ENCODE data around the gene SMIM23.
A peak's percentile ranks its signal among the peaks of the same experiment; 100 is the strongest.

Gene SMIM23

DNA sequence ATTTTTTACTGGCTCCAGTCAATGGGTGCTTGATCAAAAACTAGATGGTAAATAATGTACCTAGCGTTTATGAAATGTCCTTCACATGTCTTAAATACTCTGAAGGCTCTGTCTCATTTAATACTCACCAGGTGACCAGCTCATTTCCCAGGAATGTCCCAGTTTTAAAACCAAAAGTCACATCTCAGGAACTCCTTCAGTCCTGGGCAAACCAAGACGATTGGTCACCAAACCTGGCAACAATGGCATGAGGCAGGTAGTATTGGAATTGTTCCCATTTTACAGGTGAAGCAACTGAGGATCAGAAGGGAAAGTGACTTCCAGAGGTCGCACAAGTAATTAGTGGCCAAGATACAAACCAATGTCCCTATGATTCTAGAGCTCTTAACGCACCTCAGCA lies 27.7 kb downstream of the SMIM23 start:
- peak; percentile 9 for DNase-seq (ENCODE audit: low spot score)
- Histone ChIP-seq H3K27ac (no peak overlapping the region), H3K4me3 (no peak overlapping the region)
- TF ChIP-seq, protein P1, sequence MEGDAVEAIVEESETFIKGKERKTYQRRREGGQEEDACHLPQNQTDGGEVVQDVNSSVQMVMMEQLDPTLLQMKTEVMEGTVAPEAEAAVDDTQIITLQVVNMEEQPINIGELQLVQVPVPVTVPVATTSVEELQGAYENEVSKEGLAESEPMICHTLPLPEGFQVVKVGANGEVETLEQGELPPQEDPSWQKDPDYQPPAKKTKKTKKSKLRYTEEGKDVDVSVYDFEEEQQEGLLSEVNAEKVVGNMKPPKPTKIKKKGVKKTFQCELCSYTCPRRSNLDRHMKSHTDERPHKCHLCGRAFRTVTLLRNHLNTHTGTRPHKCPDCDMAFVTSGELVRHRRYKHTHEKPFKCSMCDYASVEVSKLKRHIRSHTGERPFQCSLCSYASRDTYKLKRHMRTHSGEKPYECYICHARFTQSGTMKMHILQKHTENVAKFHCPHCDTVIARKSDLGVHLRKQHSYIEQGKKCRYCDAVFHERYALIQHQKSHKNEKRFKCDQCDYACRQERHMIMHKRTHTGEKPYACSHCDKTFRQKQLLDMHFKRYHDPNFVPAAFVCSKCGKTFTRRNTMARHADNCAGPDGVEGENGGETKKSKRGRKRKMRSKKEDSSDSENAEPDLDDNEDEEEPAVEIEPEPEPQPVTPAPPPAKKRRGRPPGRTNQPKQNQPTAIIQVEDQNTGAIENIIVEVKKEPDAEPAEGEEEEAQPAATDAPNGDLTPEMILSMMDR (IDR thresholded peaks at IDR 0.05) = no peak

DNA sequence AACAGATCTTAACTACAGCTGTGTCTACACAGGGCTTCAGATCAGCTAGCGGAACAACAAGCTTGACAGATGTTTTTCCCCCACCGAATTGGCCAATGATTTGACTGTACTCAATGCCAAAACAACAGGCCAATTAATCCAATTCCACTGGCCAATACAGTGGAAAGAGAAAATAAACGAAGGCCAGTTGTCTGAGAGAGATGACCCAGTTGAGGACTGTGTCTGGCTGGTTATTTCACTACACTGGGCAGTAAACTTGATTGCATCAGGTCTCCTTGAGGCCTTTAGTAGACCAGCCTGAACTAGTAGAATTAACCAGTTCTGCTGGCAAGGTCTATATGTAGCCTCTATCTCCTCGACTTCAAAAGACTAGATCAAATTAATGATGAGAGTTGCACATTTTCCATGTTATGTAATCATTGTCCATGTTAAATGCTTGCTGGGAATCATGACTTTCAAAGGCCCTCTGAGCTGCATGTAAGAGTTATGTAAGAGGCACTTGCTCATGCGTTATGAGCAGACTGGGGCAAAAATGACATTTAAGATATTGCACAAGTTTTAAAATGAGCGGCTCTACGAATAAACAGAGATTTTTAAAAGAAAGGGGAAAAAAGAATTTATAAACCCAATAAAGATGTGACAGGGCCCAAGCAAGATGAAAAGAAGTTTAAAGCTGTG lies 28.3 kb downstream of the SMIM23 start:
- H3K4me3 ChIP-seq = no peak overlapping the region
- DNase-seq (ENCODE audit: low spot score) = peak; percentile 43

DNA sequence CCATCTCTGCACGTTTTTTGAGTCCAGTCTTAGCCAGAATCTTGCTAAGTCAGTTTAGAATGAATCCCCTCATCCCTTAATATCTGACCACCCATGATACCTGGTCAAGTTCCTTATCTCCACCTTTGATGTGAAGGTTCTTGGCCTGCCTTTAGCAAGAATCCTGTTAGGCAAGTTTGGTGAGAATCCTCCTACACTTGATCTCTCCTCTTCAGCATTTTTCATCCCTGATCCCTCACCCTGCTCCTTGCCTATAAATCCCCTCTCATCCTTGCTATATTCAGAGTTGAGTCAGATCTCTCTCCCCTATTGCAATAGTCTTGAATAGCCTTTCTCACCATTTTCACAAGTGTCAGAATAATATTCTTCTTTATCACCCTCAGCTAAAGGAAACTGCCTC lies 31.0 kb downstream of the SMIM23 start:
- no peak for DNase-seq (ENCODE audit: low spot score)
- TF ChIP-seq, protein P1 (IDR thresholded peaks at IDR 0.05) = no peak
- Histone ChIP-seq H3K27ac (no peak overlapping the region), H3K4me3 (no peak overlapping the region)

More for the DNA sequence above, 28.3 kb downstream of the SMIM23 start:
- H3K27ac ChIP-seq = no peak overlapping the region
- TF ChIP-seq, protein P1 (IDR thresholded peaks at IDR 0.05) = no peak

DNA sequence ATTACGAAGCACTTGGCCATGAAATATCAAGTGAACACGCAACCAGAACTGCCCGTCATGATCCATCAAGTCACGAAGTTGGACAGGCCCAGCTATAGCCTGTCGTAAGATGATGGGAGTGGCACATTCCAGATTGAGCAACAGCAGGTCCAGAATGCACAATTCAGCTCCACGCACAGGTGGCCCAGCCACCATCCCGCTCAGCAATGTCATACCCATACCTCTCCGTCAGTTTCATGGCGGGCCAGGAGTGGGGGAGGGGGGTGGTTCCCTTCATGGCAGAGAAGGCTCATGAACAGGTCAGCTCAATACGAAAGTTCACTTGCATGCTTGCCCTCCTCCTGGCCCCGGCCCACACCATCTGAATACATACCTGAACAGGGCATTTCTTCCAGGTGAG lies 34.9 kb downstream of the SMIM23 start:
- DNase-seq (ENCODE audit: low spot score) = no peak
- H3K4me3 ChIP-seq = no peak overlapping the region
- TF ChIP-seq, protein P1 (IDR thresholded peaks at IDR 0.05) = no peak
- H3K27ac ChIP-seq = no peak overlapping the region

DNA sequence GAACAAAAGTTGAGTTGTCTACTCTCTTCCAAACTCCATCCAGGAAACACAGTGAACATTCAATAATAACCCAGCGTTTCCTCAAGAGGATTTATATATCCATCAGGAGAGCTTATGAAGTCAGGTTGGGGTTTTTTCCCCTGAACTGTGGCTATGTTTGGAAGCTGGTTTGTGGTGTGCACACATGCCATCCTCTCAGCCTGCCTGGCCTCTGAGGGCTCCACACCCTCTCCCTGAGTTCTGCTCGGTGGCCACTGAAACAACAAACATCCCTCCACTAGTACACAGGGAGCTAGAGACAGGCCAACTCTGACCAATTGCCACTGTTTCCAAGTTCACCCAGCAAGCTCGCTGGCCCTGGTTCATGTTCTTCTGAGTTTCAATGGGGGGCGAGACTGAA lies 35.7 kb downstream of the SMIM23 start:
- no peak overlapping the region for H3K27ac ChIP-seq
- H3K4me3 ChIP-seq = no peak overlapping the region
- TF ChIP-seq, protein P1 (IDR thresholded peaks at IDR 0.05) = no peak
- no peak for DNase-seq (ENCODE audit: low spot score)

DNA sequence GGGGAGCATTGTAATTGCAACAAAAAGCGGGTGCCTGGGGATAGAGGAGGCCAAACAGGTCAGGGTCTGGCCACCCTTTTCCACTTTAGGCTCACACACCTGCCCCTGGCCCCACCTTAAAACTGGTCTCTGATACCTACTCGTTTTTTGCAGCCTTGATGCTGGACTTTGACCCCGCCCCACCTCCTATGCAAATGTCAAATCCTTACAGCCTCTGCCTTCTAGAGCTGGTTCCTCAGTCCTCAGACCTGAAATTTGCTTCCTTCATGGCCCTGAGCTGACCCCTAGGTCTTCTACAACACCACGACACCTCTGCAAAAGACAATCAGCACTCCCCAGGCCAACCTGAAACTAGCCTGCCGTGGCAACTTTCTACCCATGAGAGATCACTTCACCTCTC lies 37.7 kb downstream of the SMIM23 start:
- no peak overlapping the region for H3K27ac ChIP-seq
- no peak overlapping the region for H3K4me3 ChIP-seq
- TF ChIP-seq, protein P1 (IDR thresholded peaks at IDR 0.05) = no peak
- DNase-seq (ENCODE audit: low spot score) = no peak

DNA sequence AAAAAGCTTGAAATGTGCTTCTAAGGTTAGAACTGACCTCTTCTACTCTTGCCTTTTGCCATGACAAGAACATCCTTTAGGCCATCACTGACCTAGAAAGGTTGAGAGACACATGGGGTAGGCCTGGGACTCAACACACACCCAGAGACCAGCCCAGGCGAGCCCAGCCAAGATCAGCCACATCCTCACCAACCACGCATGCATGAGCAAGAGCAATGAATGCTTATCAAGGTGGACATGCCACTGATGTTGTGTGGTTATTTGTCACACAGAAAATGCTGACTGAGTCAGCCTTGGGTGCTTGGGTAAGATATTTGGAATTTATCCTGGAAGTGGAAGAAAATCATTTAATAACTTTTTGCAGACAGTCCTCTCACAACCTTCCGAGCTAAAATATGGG lies 39.4 kb downstream of the SMIM23 start:
- no peak for DNase-seq (ENCODE audit: low spot score)
- TF ChIP-seq, protein P1 (IDR thresholded peaks at IDR 0.05) = no peak
- H3K4me3 ChIP-seq = no peak overlapping the region

More for the DNA sequence above, 39.4 kb downstream of the SMIM23 start:
- no peak overlapping the region for H3K27ac ChIP-seq
